HG03521 (cell line): Measurements from ENCODE around the gene SCUBE3.

Experiments used
- ATAC-seq: cut with Tn5 transposase; IDR thresholded peaks from one replicate; pipeline ENCODE4 v1.9.1; 2021; ENCODE audit warnings: mild to moderate bottlenecking, moderate library complexity; ENCODE audit not compliant: unreplicated experiment

The SCUBE3 gene

GRCh38 chr6:35213824-35214756 lies at the start of gene SCUBE3:
Gene SCUBE3 (plus strand): TSS chr6:35213956. CDS start chr6:35214419, 463 bp downstream.
- no peak for ATAC-seq

DNA sequence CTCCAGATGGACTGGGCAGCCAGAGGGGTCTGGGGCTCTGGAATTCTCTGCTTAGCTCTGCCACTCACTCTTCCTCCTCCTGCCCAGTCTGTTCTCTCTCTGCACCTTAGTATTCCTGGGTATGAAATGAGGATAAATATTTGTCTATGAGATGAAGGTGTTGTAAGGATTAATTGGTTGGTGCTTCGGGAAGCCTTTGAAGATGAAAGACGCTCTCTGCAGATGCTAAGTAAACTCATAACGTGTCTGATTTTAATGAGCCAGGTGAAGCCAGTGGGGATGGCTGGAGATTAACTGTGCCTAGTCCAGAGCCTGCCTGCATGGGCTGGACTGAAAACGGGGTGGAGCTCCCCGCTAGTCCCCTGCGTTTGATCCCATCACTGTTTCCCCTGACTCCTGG lies 49.5 kb upstream of the SCUBE3 start:
- no peak for ATAC-seq

GRCh38 chr6:35164868-35165267 lies 48.9 kb upstream of the SCUBE3 start:
- no peak for ATAC-seq

DNA sequence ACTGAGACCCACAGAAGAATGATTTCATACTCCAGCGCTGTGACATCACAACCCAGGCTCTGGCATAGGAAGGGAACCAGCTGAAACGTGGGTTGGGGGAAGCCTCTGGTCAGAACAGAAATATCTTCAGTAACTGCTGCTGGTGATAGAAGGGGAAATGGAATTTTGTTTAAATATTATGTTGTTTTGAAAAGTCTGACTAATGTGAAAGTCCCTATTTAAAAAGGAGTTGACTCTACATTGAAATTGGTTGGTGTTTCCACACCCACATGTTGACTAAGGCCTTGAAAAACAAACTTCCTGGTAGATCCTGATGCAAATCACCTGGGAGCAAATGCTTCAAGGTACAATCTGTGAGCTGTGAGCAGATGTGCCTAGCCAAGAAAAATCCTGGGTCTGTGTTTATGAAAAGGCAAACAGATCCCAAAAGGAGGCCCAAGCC lies 48.1 kb upstream of the SCUBE3 start:
- no peak for ATAC-seq

DNA sequence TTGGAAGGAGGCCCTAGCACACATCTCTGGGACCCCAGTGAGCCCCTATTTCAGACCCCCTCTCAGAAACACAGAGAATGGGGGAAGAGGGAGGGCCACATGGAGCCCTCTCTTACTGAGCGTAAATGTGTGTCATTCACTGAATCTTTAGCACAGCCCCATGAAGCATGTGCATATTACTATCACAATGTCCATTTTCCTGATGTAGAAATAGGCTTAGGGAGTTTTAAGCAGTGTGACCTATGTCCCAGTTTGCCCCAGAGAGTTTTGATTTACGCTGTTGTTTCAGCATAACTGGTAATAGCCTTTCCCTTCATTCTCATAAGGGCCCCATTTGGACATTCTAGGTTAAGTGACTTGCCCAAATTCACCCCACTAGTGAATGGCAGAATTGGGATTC lies 47.6 kb upstream of the SCUBE3 start:
- no peak for ATAC-seq

DNA sequence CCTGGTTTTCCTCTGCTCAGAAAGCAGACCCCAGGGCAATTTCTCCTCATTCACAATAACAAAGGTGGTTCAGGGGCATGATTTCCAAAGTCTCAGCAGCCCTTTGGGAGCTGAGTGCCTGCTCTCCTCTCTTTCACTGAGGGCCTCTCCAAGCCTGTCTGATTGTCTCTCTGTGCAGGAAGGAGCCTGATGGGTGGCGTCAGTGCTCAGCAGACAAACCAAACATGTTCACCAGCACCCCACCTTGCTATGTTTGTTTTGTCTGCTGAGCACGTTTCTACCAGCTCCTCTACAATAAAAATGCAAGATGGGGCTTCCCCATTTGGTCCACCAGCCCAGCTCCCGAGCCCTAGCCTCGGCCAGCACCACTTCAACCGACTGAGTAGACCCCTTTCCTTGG lies 47.2 kb upstream of the SCUBE3 start:
- ATAC-seq, result no peak

DNA sequence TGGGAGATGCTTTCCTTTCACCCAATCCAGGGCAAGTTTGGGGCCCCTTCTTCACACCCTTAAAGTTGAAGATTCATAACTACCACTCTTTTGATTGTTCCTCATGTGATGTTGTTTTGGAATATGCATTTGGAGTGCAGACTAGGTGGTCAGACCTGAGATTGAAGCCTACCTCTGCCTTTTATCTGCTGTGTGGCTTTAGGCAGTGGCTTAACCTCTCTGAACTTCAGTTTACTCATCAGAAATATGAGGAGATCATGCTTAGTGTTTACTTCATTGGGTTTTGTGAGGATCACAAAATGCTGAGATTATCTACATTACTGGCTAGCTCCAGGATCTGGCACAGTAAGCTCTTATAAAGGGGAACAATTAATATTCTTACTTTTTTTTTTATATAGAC lies 46.3 kb upstream of the SCUBE3 start:
- no peak for ATAC-seq

GRCh38 chr6:35168461-35168861 lies 45.3 kb upstream of the SCUBE3 start:
- ATAC-seq, result no peak

GRCh38 chr6:35170166-35170565 lies 43.6 kb upstream of the SCUBE3 start:
- no peak for ATAC-seq

DNA sequence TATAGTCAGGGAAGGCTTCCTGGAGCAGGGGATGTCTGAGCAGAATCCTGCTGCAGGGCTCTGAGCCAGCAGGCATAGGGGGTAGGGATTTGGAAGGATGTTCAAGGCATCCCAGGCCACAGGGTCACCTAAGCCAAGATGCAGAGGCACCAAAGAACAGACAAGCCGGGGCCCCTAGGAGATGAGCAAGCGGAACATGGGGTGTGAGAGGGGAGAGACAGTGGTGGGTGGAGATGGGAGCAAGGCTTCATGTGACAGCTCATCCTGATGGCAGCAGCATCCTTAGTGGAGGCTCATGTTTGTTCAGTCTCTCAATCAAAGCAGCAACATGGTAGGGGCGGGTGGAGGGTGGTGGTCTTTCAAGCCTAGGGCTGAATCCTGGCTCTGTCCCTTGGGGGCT lies 42.9 kb upstream of the SCUBE3 start:
- no peak for ATAC-seq

- ATAC-seq, result no peak
Measured at GRCh38 chr6:35173044-35173426, 40.7 kb upstream of the SCUBE3 start.

DNA sequence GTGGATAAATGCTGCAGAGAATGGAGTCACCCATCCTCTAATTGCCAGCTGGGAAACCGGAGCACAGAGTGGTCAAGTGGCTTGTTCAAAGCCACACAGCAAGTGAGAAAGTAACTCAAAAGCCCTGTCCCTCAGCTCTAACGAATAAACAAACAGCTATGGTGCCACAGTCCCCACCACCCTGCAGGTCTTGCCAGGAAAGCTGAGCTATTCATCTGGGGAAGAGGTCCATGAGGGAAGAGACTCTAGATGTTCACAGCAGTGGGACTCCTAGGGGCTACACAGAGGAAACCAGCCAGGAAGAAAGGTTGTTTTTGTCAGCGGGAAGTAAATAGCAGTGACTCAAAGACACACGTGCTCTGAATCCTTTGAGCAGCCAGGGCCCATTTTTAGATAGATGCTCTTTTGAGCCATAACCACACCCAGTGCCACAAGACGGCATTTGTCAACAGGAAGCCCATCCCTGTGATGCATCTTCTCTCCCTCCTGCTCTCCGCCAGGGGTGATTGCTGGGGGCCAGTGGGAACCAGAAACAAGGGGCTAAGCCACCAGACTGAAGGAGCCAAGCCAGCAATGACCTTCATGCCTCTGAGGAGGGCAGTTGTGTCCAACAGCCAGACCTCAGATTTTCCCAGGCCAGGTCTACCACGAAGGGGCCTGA lies 40.2 kb upstream of the SCUBE3 start:
- no peak for ATAC-seq

GRCh38 chr6:35174088-35174434 lies 39.7 kb upstream of the SCUBE3 start:
- no peak for ATAC-seq

- no peak for ATAC-seq
Measured at GRCh38 chr6:35174501-35174900, 39.3 kb upstream of the SCUBE3 start.

DNA sequence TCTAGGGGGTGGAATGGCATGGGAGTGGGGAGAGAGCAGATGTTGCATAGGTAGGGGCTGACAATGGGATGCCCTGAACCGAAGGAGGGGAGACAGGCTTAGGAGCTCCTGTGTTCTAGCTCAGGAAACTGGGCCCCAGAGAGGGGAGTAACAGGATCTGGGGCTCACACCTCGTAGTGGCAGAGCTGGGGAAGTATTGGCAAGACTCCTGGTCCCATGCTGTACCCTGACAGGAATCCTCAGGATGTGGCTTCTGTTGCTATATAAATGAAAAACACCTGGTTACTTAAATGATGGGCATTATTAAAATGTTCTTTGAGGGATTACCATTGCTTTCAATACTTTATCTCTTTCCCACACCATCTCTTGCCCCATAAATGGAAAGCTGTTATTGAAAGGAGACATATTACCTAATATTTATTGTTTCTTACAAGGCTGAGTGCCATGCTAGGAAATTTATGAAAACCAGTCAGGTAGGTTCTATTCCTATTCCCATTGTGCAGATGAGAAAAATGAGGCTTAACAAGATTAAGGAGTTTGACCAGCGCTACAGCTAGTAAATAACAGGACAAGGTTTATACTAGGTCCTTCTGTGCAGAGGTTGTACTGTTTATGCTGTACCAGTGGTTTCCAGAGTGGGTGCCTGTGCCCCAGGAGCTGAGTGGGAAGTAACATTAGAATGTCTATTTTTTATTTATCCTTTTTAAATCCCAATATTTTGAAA lies 37.3 kb upstream of the SCUBE3 start:
- no peak for ATAC-seq

- no peak for ATAC-seq
Measured at GRCh38 chr6:35177157-35177556, 36.6 kb upstream of the SCUBE3 start.

DNA sequence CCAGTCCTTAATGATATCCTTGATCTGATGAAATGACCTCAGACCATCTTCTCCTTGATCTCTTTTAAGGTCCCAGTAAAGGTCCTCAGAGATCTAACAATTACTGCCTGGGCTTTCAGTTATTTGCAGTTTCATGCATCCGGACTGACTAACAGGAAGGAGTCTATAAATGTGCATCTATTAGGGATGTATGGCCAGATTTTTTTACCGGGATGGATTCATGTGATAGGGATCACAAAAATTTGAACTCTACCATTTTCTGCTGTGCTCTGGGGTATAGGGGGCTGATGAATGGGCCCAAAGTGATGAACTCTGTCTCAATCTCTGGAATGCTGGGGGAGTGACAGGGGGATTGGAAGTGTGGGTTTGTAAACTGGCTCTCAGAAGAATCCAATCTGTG lies 36.2 kb upstream of the SCUBE3 start:
- no peak for ATAC-seq

GRCh38 chr6:35178012-35178411 lies 35.7 kb upstream of the SCUBE3 start:
- no peak for ATAC-seq

DNA sequence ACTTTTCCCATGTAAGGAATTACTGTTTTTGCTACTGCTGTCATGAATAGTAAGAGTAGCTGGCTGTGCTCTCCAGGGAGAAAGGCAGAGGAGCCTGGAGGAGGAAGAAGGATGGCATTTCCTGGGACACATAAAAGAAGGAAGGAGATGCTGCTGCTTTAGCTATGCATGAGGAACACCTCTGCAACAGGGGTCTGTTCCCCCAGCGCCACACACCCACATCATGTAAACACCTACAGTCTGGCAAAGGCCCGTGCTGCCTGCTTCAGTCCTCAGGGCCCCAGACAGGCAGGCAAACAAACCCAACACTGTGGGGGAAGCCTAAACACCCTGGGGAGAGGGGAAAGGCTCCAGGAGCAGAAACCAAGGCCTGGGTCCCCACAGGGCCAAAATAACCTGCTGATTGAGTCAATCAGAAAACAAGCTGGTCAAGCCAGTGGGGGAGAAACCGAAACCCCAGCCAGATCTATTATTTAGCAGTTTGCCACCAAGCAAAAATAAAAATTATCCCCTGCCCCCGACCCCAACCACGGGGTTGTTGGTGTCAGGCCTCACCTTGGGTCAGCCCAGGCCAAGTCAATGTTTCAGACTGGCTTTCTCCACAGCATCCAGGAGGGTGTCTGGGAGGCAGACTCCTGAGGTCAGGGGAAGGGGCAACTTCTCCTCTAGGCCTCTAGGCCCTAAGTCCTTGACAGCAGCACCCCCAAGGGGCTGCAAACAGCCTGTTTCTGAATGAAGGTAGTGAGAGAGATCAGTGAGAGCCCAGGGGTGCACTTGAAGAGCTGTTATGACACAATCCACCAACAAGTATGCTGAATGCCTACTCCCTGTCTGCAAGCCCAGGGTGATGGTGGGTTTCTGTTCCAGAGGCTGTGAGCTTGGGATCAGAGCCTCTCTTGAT lies 34.6 kb upstream of the SCUBE3 start:
- ATAC-seq, result no peak

DNA sequence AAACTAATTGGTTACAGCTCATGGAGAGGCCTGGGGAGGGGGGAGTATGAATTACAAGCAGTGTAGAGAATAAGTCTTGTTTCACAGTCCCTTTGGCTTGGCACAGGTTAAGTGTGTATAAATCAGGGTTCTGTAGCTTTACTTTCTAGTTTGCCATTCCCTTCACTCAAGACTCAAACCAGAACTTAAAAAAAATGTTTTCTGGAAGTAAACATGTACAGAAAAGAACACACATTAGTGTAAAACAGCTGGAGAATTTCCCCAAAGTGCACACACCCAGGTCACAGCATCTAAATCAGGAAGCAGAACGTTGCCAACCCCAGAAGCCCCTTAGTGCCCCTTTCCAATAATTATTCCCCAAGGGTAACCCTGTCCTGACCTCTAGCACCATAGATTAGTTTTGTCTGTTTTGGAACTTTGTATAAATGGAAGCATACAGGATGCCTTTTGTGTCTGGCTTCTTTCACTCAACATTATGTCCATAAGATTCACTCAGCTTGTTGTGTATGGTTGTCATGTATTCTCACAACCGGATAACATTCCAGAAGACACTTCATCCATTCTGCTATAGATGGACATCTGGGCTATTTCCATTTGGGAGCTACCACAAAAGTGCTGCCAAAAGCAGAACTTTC lies 33.7 kb upstream of the SCUBE3 start:
- no peak for ATAC-seq
